PC-3 (cell line): Measurements from ENCODE around the gene OR52I2.

Source experiments
- CTCF ChIP-seq: fragments of 300-600 bp; sonication (generic); conservative IDR thresholded peaks from 2 replicates; pipeline ENCODE4 v1.5.1; 2017; ENCODE audit warnings: antibody characterized with exemption, low read depth, mild to moderate bottlenecking, low read length
- EZH2 ChIP-seq: fragments of 300-600 bp; sonication (generic); IDR thresholded peaks from one replicate; pipeline ENCODE4 v1.6.1; 2017; ENCODE audit warnings: antibody characterized with exemption, mild to moderate bottlenecking, low read length; ENCODE audit not compliant: unreplicated experiment
- EZH2phosphoT487 ChIP-seq: fragments of 300-600 bp; sonication (generic); IDR thresholded peaks from 2 replicates; pipeline ENCODE4 v1.6.1; 2018; ENCODE audit warnings: mild to moderate bottlenecking, antibody characterized with exemption, low read length, borderline replicate concordance

GRCh38 chr11:4560467-4560866 lies 21.1 kb upstream of the OR52I2 start:
- TF ChIP-seq CTCF (no peak), EZH2 (no peak), EZH2phosphoT487 (no peak)
